Fibroblast of lung (primary cell): ENCODE measurements around the gene SMARCA4. TPM values are rescaled to one million over a fixed set of nuclear protein-coding genes. Genes with fewer than 3 reads are reported as not detected.
A peak's percentile ranks its signal among the peaks of the same experiment; 100 is the strongest.

Experiments
- DNase-seq, 2 donors: peaks; one replicate each; pipeline versions ENCODE4 v3.0.0 to v3.0.0-alpha.2; 2010; ENCODE audit warnings: low read depth in 2 of 2
- H2AFZ ChIP-seq: 2 replicates; pipeline ENCODE4 v1.5.1; 2012; ENCODE audit warnings: low read length, control low read depth, inconsistent platforms
- H3K27ac ChIP-seq: 2 replicates; pipeline ENCODE4 v1.5.1; 2011; ENCODE audit warnings: low read length, control low read depth; ENCODE audit not compliant: insufficient read depth
- H3K27me3 ChIP-seq: 2 replicates; pipeline ENCODE4 v1.5.1; 2011; ENCODE audit warnings: mild to moderate bottlenecking, low read length; ENCODE audit not compliant: control insufficient read depth, insufficient read depth
- H3K36me3 ChIP-seq: 2 replicates; pipeline ENCODE4 v1.5.1; 2011; ENCODE audit warnings: low read length; ENCODE audit not compliant: control insufficient read depth, insufficient read depth
- H3K4me1 ChIP-seq: 2 replicates; pipeline ENCODE4 v1.5.1; 2011; ENCODE audit warnings: low read length; ENCODE audit not compliant: control insufficient read depth, insufficient read depth; ENCODE audit errors: extremely low read depth
- H3K4me2 ChIP-seq: 2 replicates; pipeline ENCODE4 v1.5.1; 2011; ENCODE audit warnings: low read length, control low read depth; ENCODE audit not compliant: insufficient read depth; ENCODE audit errors: extremely low read depth
- H3K4me3 ChIP-seq, 4 experiments: fragments of 200-600 bp in 1 of 4; sonication (generic) in 1 of 4; replicated peaks in 1 of 4; 2 replicates each; pipeline ENCODE4 v1.5.1; 2011 to 2016; ENCODE audit warnings: low read length in 4 of 4, low read depth in 3 of 4, mild to moderate bottlenecking in 3 of 4, control low read depth in 2 of 4, inconsistent platforms in 1 of 4, mixed read lengths in 1 of 4; ENCODE audit not compliant: insufficient read depth in 1 of 4; ENCODE audit errors: control extremely low read depth in 1 of 4
- H3K79me2 ChIP-seq: 2 replicates; pipeline ENCODE4 v1.5.1; 2012; ENCODE audit warnings: mild to moderate bottlenecking, low read length, inconsistent platforms; ENCODE audit not compliant: control insufficient read depth, insufficient read depth
- H3K9ac ChIP-seq: 2 replicates; pipeline ENCODE4 v1.5.1; 2011; ENCODE audit warnings: mild to moderate bottlenecking, low read length, control low read depth; ENCODE audit not compliant: insufficient read depth
- H3K9me3 ChIP-seq: 2 replicates; pipeline ENCODE4 v1.5.1; 2012; ENCODE audit warnings: low read depth, low read length; ENCODE audit not compliant: control insufficient read depth, insufficient read depth
- H4K20me1 ChIP-seq: 2 replicates; pipeline ENCODE4 v1.5.1; 2011; ENCODE audit warnings: low read length; ENCODE audit not compliant: control insufficient read depth, insufficient read depth; ENCODE audit errors: extremely low read depth
- EZH2 ChIP-seq: IDR thresholded peaks from 2 replicates; pipeline ENCODE4 v1.5.1; 2012; ENCODE audit warnings: low read length, control low read depth, mild to moderate bottlenecking; ENCODE audit errors: missing control alignments
- polyA plus RNA-seq, 2 donors: library from polyadenylated mRNA; depleted of rRNA in 1 of 2; stranded (reverse) in 1 of 2; unstranded in 1 of 2; fragments of >200 nt; gene quantifications; 2 replicates each; pipeline ENCODE4 v1.2.1, GENCODE V29; 2011 to 2012; ENCODE audit warnings: missing spikeins in 1 of 2
- total RNA-seq: library from RNA; depleted of rRNA; stranded (reverse); fragments of >200 nt; gene quantifications from 2 replicates; pipeline ENCODE4 v1.2.1, GENCODE V29; 2014
- TF ChIP-seq, protein P1 (sequence below), 2 donors: IDR thresholded peaks in 1 of 2; conservative IDR thresholded peaks in 1 of 2; 1 replicate in 1 of 2; 2 replicates in 1 of 2; pipeline ENCODE4 v1.5.1; 2011 to 2012; ENCODE audit warnings: low read length in 2 of 2, control low read depth in 1 of 2, inconsistent platforms in 1 of 2, low read depth in 1 of 2, mild to moderate bottlenecking in 1 of 2

The SMARCA4 gene
- total and polyA plus RNA-seq, 2 donors (not counting 1 experiment from before 2014, with no cell fraction given): 28.1 to 61.1 TPM

DNA sequence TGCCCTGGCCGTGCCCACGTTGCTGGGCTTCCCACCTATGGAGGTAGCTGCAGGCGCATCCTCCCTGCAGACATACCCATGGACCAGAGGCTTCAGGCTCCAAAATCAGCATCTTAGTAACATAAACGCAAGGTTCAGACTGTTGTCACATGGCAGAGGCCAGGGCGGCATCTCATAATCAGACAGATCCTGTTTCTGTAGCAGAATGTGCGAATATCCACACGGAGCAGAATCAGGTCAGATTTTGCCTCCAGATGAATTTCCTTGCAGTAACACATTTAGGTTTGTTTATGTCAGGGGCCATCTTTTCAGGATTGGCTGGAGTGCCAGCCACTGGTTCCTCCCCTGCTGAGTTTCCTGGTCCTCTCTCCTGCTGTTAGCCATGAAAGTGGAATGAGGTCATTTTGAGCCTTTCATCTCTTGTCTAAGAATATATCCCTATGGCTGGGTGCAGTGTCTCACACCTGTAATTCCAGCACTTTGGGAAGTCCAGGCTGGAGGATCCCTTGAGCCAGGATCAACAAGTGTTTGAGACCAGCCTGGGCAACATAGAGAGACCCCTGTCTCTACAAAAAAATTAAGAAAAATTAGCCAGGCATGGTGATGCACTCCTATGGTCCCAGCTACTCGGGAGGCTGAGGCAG lies 20.5 kb downstream of the SMARCA4 start:
- Histone ChIP-seq H2AFZ (no peak overlapping the region), H3K79me2 (peaks cover 82% of the 10 kb centered on the region), H3K4me3 (no peak overlapping the region), H4K20me1 (peaks cover 2% of the 10 kb centered on the region), H3K27ac (no peak overlapping the region), H3K9ac (no peak overlapping the region), H3K9me3 (no peaks in the 10 kb centered on the region), H3K4me1 (peaks cover 5% of the 10 kb centered on the region), H3K4me2 (no peak overlapping the region), H3K36me3 (peaks cover 4% of the 10 kb centered on the region), H3K27me3 (no peaks in the 10 kb centered on the region)
- no peak for TF ChIP-seq EZH2
- TF ChIP-seq, protein P1, sequence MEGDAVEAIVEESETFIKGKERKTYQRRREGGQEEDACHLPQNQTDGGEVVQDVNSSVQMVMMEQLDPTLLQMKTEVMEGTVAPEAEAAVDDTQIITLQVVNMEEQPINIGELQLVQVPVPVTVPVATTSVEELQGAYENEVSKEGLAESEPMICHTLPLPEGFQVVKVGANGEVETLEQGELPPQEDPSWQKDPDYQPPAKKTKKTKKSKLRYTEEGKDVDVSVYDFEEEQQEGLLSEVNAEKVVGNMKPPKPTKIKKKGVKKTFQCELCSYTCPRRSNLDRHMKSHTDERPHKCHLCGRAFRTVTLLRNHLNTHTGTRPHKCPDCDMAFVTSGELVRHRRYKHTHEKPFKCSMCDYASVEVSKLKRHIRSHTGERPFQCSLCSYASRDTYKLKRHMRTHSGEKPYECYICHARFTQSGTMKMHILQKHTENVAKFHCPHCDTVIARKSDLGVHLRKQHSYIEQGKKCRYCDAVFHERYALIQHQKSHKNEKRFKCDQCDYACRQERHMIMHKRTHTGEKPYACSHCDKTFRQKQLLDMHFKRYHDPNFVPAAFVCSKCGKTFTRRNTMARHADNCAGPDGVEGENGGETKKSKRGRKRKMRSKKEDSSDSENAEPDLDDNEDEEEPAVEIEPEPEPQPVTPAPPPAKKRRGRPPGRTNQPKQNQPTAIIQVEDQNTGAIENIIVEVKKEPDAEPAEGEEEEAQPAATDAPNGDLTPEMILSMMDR (conservative IDR thresholded peaks at IDR 0.05 in 1 of 2, IDR thresholded peaks at IDR 0.05 in 1 of 2; ENCODE audit: low read depth in 1 of 2, low read length in 2 of 2): no peak
- peak; percentile 17 to 43 for DNase-seq

DNA sequence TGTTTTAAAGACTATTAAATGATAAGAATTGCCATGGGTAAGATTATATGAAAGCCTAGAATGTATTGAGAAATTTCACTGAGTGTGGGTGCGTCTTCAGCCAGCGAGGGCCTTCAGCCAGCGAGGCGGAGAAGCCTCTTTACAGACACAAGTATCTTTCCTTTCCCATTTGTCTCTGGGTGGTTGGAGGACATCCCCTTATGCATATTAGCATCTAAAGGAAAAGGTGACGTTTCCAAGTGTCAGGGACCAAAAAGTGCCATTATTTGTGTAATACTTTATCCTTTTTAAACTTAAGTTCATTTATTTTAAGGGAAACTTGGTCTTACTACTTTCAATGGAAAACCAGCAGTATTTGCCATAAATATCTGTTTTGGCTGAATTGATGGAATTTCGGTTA lies 22.2 kb downstream of the SMARCA4 start:
- H3K4me2 ChIP-seq: no peak overlapping the region
- no peak for DNase-seq
- no peak overlapping the region for H3K9ac ChIP-seq
- H4K20me1 ChIP-seq: peaks cover 2% of the 10 kb centered on the region
- H3K4me3 ChIP-seq: no peak overlapping the region
- peaks cover 6% of the 10 kb centered on the region for H3K36me3 ChIP-seq
- peaks cover 68% of the 10 kb centered on the region for H3K79me2 ChIP-seq
- H3K4me1 ChIP-seq: peaks cover 2% of the 10 kb centered on the region
- H3K27me3 ChIP-seq: no peaks in the 10 kb centered on the region
- TF ChIP-seq EZH2: no peak
- TF ChIP-seq, protein P1 (conservative IDR thresholded peaks at IDR 0.05 in 1 of 2, IDR thresholded peaks at IDR 0.05 in 1 of 2; ENCODE audit: low read depth in 1 of 2, low read length in 2 of 2): no peak
- H2AFZ ChIP-seq: no peak overlapping the region
- H3K27ac ChIP-seq: no peak overlapping the region
- H3K9me3 ChIP-seq: no peaks in the 10 kb centered on the region

DNA sequence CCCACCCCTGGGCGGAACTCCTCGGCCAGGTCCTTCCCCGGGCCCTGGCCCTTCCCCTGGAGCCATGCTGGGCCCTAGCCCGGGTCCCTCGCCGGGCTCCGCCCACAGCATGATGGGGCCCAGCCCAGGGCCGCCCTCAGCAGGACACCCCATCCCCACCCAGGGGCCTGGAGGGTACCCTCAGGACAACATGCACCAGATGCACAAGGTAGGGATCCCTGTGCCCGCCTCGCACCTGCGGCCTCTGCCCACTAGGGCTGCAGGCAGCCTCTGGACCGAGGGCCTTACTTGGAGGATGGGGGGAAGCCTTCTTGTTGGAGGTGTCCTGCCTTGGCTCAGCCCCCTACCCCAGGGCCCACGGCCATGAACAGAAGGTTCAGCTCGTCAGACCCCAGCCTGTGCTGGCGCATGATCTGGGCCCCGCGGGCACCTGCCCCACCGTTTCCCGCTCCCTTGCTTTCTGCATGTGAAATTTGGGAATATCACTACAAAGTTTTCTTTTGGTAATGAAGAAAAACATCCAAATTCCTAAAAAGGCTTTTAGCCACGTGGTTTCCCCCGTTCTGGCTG lies 23.4 kb downstream of the SMARCA4 start:
- H3K4me1 ChIP-seq: peaks cover 2% of the 10 kb centered on the region
- peaks cover 2% of the 10 kb centered on the region for H4K20me1 ChIP-seq
- H3K79me2 ChIP-seq: peaks cover 56% of the 10 kb centered on the region
- H3K9me3 ChIP-seq: no peaks in the 10 kb centered on the region
- no peak overlapping the region for H3K4me2 ChIP-seq
- TF ChIP-seq EZH2: no peak
- TF ChIP-seq, protein P1 (conservative IDR thresholded peaks at IDR 0.05 in 1 of 2, IDR thresholded peaks at IDR 0.05 in 1 of 2; ENCODE audit: low read depth in 1 of 2, low read length in 2 of 2): no peak
- H3K27ac ChIP-seq: no peak overlapping the region
- H2AFZ ChIP-seq: no peak overlapping the region
- no peaks in the 10 kb centered on the region for H3K27me3 ChIP-seq
- peaks cover 10% of the 10 kb centered on the region for H3K36me3 ChIP-seq
- no peak overlapping the region for H3K4me3 ChIP-seq
- DNase-seq: no peak
- no peak overlapping the region for H3K9ac ChIP-seq
